ENCODE measurements around the gene CNTN4.

GRCh38 chr3:2635511-2635910 lies 536.8 kb downstream of the CNTN4 start:
- no peak for TF ChIP-seq CTCF (IDR thresholded peaks at IDR 0.05)
- TF ChIP-seq EZH2 (IDR thresholded peaks at IDR 0.05) = no peak
